GM12892 (cell line): ENCODE data around the gene DHX16.

Experiments used
- DNase-seq: peaks from one replicate; pipeline ENCODE4 v3.0.0; 2011; ENCODE audit not compliant: insufficient read length
- FAIRE-seq: peaks from 2 replicates; lab custom pipeline; 2011; peaks lifted over from hg19 to GRCh38; lab: Jason Lieb, UNC
- POLR2A ChIP-seq: IDR thresholded peaks from 2 replicates; pipeline ENCODE4 v1.6.1; 2011; ENCODE audit warnings: low read depth, low read length, control low read depth
- POLR2AphosphoS5 ChIP-seq: IDR thresholded peaks from 2 replicates; pipeline ENCODE4 v1.6.1; 2011; ENCODE audit warnings: low read depth, low read length, control low read depth
- TAF1 ChIP-seq: IDR thresholded peaks from 2 replicates; pipeline ENCODE4 v1.6.1; 2011; ENCODE audit warnings: low read depth, mild to moderate bottlenecking, control low read depth, low read length, borderline replicate concordance

Gene DHX16

DNA sequence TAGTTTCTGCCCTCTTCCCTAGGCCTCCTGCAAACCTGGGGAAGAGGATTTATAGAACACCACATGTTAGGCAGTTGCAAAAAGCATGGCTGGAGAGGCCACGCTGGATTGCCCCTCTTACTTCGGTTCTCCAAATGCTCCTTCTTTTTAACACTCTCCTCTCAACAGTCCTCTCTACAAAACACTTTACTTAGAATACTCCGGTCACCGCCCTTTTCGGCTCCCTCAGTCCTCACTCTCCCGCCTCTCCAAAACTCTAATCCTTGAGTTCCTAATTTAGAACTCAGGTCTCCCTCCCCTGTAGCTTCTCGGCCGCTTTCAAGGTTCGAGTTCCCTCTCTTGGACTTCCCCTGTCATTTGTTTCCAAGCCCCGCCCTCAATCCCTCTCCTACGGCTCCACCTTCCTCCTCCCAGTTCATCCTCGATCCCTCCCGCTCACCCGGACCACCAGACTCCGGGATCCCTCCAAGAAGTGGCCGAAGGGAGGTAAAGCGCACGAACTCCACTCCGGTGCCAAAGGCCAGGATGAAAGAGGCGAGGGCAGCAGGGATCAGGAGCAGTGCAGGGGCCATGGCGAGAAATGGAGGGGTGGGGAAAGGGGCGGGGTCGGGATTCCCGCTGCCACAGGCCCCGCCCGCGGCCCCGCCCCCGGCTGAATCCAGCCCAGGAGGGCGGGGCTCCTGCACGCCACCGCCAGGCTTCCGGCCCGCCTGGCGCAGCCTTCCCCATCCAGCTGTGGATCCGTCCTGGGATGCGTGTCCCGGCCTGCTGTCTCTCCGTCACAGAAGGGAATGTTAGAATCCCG is 17.8 kb upstream of the DHX16 start, which contains the start of gene NRM:
TSS of gene NRM (minus strand) at position 582 of the 805 bp plus-strand sequence. CDS start at position 572, 10 bp downstream.
- DNase-seq (peak; percentile 80), FAIRE-seq (peak; percentile 85)
- no peak for TF ChIP-seq POLR2AphosphoS5
- peak; percentile 22; the same call in 1 of the 2 replicates for TF ChIP-seq POLR2A
- no peak for TF ChIP-seq TAF1

DNA sequence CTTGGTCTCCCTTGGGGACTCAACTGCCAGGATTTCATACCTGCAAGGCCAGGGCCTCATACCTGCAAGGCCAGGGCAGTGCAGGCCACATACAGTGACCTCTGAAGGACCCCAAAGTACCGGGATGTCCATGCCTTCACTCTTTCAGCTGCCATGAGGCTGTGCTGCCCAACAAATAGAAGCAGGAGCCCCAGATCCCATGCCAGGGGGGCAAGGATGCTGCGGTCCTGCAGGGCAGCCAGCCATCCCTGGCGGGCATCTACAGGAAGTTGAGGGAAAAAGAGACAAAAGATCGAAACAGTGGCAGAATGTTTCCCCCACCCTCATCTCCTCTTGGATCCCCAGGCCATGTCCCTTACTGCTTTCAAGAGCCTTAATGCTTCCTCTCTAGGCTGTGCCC is 17.2 kb upstream of the DHX16 start:
- FAIRE-seq (no peak), DNase-seq (no peak)
- TF ChIP-seq POLR2AphosphoS5 (no peak), TAF1 (no peak)

DNA sequence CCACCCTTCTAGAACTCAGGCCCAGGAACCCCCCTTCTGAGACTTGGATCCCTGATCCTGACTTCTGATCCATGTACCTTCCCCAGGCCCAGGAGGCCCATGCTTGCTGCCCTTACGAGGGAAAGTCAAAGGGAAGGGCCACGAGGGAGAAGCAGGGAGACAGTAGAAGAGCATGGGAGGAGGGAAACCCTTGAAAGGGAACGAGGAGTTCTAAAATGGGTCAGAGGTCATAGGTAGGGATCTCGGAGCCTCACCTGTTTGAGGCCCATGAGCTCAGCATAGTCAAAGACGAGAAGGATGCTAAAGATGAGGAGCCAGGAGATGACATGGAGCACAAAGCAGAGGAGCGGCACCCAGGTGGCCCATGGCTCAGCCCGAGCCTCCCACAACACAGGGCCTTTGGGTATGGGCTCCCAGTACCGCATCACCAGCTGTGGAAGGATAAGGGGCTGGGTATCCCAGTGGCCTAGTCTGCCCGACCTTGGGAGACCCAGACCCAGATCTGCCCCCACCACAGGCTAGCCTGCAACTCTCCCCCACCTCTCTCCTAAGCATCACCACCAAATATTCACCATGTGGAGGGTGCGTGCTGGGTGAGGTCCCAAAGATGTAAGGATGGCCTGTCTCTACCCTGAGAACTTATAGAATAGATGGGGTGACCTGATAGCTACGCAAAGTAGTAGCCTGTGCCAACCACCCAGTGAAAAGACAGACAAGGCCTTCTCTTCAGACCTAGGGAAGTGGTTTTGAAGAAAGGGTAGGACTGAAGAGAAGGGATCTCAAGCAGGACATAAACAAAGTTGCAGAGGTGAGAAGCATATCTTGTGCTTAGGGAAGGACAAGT is 16.4 kb upstream of the DHX16 start:
- no peak for FAIRE-seq
- DNase-seq: no peak
- no peak for TF ChIP-seq POLR2AphosphoS5
- no peak for TF ChIP-seq TAF1
- TF ChIP-seq POLR2A: no peak

DNA sequence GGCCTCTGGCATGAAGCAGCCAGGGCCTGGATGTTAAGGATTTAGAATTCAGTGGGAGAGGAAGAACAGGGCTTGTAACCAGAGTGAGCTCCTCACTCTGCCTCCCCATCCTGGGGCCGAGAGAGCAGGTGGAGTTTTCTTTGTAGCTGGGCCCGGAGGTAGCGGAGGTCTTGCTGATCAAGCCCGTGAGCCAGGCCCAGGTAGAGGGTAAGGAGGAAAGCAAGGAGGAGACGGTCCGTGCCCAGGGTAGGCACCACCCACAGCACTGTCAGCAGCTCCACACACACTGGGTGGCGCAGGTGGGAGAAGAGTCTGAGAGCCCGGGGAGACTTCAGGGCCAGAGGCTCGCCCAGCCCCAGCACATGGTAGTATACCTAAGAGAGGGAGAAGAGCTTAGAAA is 15.8 kb upstream of the DHX16 start:
- FAIRE-seq: no peak
- TF ChIP-seq POLR2A (no peak), TAF1 (no peak), POLR2AphosphoS5 (no peak)

DNA sequence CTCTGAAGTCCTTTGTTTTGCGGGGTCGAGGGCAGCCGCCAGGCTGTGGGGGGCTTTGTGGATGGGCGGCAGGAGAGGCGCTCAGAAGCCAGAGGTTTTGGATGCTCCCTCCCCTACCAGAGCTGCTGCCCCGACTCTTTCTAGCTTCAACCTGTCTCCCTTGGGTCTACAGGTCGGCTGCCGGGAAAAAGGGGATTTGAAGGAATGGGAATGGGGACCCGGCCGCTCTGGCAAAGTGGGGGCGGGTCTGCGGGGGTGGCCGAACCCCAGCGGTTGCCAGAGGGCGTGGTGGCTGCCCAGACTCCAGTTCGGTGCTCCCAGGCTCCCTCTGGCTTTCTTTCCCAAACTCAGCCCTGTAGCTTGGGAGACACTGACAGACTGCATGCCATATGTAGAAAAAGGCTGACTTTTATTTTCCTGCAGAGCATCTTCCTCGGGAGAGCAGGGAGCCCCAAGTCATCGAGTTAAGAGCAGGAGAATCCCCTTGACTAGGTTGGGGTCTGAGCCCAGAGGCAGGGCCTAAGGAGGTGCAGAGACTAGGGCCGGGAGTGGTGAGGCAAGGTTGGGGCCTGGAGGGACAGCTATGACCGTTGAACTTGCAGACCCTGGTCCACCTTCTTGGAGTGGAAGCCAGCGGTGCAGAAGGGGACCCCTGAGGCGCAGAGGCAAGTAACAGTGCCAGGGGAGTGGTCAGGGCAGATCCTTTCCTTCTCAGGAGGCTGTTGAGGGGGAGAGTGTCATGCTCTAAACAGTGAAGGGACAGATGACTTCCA is 15.0 kb upstream of the DHX16 start:
- FAIRE-seq (no peak), DNase-seq (no peak)
- 0 out of 2 replicates have a peak, but pooled peaks have one; percentile 32 for TF ChIP-seq TAF1
- no peak for TF ChIP-seq POLR2AphosphoS5

More for the DNA sequence above, 15.8 kb upstream of the DHX16 start:
- DNase-seq: no peak

DNA sequence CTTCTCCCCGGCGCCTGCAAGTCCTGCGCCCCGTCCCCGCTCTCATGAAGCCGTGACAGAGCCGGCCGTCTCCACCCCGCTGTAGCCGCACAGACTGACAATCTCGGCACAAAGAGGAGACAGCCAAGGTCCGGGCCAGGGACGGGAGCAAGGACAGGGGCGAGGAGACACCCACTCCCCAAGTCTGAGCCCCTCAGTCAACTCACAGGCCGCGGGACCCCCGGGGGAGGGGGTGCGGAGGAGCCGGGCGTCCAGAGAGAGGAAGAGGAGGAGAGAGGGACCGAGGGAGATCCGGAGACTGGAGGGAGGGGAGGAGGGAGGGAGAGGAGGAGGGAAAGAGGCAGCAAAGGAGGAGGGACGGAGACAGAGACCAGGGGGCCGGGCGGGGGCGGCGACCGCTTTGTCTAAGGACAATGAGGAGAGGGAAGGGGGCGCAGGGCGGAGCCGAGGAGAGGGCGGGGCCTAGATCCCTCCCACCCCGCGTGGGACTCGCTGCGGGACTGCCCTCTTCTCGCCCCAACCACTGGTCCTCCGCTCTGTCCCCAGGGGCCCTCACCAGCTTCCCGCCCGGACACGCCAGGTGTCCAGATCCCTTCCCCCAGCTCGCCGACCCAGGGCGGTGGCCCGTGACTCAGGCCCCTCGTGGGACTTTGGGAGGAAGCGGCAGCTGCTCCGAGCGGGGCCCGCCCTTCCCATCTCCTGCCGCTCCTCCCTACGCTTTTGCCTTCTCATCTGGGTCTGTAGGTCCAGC is 14.3 kb upstream of the DHX16 start:
- TF ChIP-seq POLR2A: peak; percentile 61; the same call in 1 of the 2 replicates
- peak; percentile 70; the same call in 1 of the 2 replicates for TF ChIP-seq POLR2AphosphoS5
- TF ChIP-seq TAF1: no peak
- DNase-seq (peak; percentile 68), FAIRE-seq (peak; percentile 94)

DNA sequence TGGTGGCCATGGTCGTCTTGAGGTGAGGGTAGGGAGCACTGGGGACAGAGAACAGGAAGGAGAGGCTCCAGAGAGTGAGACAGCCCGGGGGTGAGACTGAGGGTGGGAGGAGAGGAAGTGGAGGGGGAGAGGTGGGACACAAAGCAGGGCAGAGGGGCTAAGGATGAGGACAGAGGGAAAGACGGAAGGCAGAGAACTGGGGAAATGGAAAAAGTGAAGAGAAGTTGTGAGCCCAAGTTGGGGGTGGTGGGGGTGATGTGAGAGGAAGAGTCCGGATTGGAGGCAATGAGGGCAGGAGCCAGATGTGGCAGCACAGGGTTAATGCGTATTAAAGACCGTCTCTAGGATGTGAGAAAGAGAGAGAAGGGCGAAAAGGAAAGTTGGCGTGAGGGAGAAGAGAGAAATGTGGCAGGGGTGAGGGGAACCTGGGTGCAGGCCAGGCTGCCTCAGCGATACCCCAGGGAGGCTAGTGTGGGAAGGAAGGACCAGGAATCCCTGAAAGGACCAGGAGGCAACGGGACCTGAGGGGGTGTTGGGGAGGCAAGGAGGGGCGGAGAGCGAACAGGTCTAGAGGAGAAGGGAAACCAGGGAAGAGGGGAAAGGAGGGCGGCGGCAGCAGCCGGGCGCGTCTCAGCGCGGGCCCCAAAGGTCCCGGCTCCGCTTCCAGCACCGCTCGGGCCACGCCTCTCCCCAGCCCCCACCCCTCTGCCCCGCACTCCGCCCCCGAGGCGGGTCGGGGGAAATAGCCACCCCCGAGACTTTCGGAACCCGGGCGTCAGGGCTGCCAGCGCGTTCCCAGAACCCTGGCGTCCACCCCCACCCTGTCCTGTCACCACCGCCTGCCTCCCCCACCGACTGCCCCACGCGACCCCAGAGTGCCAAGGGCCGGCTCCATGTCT is 13.5 kb upstream of the DHX16 start, which contains the start of gene PPP1R18:
TSS of gene PPP1R18 (minus strand) at position 637 of the 899 bp plus-strand sequence. CDS start at position 10, 627 bp downstream.
- DNase-seq: peak; percentile 58
- TF ChIP-seq POLR2A (peak; percentile 62; the same call in 1 of the 2 replicates), POLR2AphosphoS5 (peak; percentile 36; the same call in 1 of the 2 replicates), TAF1 (no peak)
- peak; percentile 74 for FAIRE-seq

DNA sequence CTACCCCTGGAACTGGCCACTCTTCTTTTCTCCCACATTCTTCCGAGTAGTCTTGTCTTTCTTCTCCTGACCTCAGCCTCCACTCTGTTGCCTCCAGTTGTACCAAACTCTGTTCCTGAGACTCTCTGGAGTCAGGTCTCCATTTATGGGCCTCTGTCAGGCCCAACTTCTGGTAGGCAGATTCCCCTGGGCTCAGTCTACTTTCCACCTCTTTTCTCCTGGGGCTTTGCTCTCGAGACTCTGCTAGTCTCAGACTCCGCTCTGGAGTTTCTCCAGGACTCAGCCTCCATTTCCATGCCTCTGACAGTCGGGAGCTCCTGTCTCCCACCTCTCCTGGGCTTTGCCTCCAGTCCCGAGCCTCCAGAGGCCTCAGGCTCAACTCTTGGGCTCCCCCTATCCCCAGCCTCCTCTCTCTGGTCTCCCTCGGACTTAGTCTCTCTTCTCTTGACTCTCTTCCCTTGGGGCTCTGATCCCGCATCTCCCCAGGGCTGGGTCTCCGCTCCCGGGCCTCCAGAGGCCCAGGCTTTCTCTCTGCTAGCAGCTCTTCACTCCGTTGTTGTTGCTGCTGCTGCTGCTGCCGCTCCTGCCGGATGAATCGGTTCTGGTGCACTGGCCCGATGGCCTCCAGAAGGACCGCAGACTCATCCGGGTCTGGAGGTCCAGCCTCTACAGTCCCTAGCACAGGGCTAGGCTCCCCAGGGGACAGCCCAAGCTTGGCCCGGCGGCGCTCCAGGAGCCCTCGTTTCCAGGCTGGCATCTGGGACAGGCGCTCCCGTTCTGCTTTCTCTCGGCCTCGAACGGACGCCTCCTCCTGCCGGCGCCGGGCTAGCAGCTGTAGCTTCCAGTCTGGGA is 12.6 kb upstream of the DHX16 start:
- TF ChIP-seq POLR2A (no peak), TAF1 (0 out of 2 replicates have a peak, but pooled peaks have one; percentile 20)
- FAIRE-seq (no peak), DNase-seq (no peak)
